Stimulated activated effector memory CD8-positive, alpha-beta T cell treated with anti-CD3 and anti-CD28 coated beads, Interleukin-12 subunit alpha, Interleukin-12 subunit beta, amount 100 ng/mL, for 72 hours (primary cell): ENCODE measurements around the gene ZNF785.

Experiments used
- ATAC-seq: fragments of 150-1000 bp; cut with Tn5 transposase; 2 replicates; pipeline ENCODE4 v1.10.0; 2021
- DNase-seq, 2 donors: peaks; one replicate each; pipeline ENCODE4 v3.0.0; 2021 to 2022; ENCODE audit warnings: low spot score in 2 of 2
- H3K27ac Mint-ChIP-seq: one replicate; pipeline ENCODE4 v1.8.0; 2022; ENCODE audit warnings: mild to moderate bottlenecking, mixed read lengths
- H3K36me3 Mint-ChIP-seq: one replicate; pipeline ENCODE4 v1.8.0; 2022; ENCODE audit warnings: mild to moderate bottlenecking, mixed read lengths
- H3K4me1 Mint-ChIP-seq: one replicate; pipeline ENCODE4 v1.8.0; 2022; ENCODE audit warnings: mixed read lengths
- H3K4me3 Mint-ChIP-seq: one replicate; pipeline ENCODE4 v1.8.0; 2022; ENCODE audit warnings: mild to moderate bottlenecking, mixed read lengths
- H3K9me3 Mint-ChIP-seq: one replicate; pipeline ENCODE4 v1.8.0; 2022; ENCODE audit warnings: mixed read lengths

ZNF785 gene

GRCh38 chr16:30559690-30560089 lies 25.8 kb downstream of the ZNF785 start:
- ATAC-seq (no peak), DNase-seq (no peak)
- peak overlapping the region; percentile 94 for H3K27ac Mint-ChIP-seq
- peak overlapping the region; percentile 84 for H3K4me3 Mint-ChIP-seq
- peaks cover 32% of the 10 kb centered on the region for H3K4me1 Mint-ChIP-seq
- peaks cover 41% of the 10 kb centered on the region for H3K36me3 Mint-ChIP-seq
- no peaks in the 10 kb centered on the region for H3K9me3 Mint-ChIP-seq

DNA sequence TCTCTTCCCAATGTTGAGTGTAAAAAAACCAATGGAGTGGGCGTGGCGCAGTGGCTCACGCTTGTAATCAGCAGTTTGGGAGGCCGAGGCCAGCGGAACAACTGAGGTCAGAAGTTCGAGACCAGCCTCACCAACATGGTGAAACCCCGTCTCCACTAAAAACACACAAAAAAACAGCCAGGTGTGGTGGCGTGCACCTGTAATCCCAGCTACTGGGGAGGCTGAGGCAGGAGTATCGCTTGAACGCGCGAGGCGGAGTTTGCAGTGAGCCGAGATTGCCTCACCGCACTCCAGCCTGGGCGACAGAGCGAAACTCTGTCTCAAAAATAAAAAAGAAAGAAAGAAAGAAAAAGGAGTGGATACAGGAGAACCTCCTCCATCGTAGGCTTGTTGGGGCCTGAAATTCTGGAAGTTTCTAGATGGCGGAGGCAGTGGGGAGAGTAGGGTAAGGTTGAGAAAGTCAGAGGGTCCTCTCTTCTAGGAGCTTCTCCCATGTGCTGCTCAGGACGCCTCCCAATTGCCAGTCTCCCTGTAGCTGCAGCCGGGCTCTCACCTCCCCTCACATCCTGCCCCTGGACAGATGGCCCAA lies 26.6 kb downstream of the ZNF785 start:
- Mint-ChIP-seq H3K36me3 (peaks cover 49% of the 10 kb centered on the region), H3K4me3 (peak overlapping the region; percentile 84), H3K4me1 (peaks cover 39% of the 10 kb centered on the region), H3K9me3 (no peaks in the 10 kb centered on the region), H3K27ac (peak overlapping the region; percentile 94)
- ATAC-seq = no peak
- no peak for DNase-seq

DNA sequence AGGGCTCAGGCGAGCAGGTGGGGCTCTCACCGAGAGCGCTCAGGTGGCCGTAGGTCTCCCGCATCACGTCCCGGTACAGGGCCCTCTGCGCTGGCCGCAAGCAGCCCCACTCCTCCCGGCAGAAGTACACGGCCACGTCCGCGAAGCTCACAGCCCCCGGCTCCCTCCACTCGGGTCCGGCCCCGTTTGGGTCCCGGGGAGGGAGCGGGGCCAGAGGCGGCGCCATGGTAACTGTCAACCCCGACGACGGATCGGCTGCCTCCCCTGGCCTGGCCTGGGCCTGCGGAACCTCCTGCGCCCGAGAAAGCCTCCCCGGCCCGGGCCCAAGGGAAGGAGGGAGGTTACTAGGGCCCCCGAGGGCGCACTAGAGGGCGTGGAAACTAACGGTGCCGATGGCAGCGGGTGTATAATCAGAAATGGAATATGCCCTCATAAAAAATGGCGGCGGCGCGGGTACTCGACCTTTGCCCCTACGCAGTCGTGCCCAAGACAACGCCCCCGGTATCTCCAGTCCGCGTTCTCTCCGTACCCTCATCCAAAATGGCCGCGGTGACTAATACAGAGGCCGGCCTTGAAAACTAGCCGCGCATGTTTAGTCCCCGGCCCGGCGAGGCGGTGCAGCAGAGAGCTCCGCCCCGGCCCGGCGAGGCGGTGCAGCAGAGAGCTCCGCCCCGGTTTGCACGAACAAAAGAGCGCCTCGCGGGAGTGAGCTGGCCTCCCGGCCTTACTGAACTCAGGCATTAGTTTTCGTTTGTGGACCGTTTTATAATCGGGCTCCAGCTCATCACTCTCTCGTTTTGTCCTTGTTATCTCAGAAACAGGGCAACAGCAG lies 27.3 kb downstream of the ZNF785 start, which contains the start of gene ZNF764:
ZNF764 (minus strand) TSS at position 418 of the 832 bp plus-strand sequence; CDS start at position 226, 192 bp downstream.
- Mint-ChIP-seq H3K4me3 (peak within 1 kb of the TSS; percentile 84), H3K4me1 (peaks cover 46% of the 10 kb centered on the region)
- peak; percentile 96 for ATAC-seq

GRCh38 chr16:30557707-30557956 lies 27.9 kb downstream of the ZNF785 start:
- DNase-seq = no peak
- peaks cover 61% of the 10 kb centered on the region for H3K36me3 Mint-ChIP-seq
- peak overlapping the region; percentile 84 for H3K4me3 Mint-ChIP-seq
- no peaks in the 10 kb centered on the region for H3K9me3 Mint-ChIP-seq
- no peak for ATAC-seq
- peaks cover 51% of the 10 kb centered on the region for H3K4me1 Mint-ChIP-seq
- H3K27ac Mint-ChIP-seq = peak overlapping the region; percentile 94

More for the DNA sequence above, 27.3 kb downstream of the ZNF785 start, which contains the start of gene ZNF764:
- Mint-ChIP-seq H3K27ac (peak within 1 kb of the TSS; percentile 94), H3K36me3 (peaks cover 56% of the 10 kb centered on the region), H3K9me3 (no peaks in the 10 kb centered on the region)
- peak; percentile 91 to 97 for DNase-seq

GRCh38 chr16:30556125-30556473 lies 29.4 kb downstream of the ZNF785 start:
- H3K36me3 Mint-ChIP-seq = peaks cover 70% of the 10 kb centered on the region
- ATAC-seq (no peak), DNase-seq (no peak)
- peak overlapping the region; percentile 84 for H3K4me3 Mint-ChIP-seq
- peak overlapping the region; percentile 73 for H3K27ac Mint-ChIP-seq
- H3K9me3 Mint-ChIP-seq = no peaks in the 10 kb centered on the region
- H3K4me1 Mint-ChIP-seq = peaks cover 59% of the 10 kb centered on the region

- peaks cover 69% of the 10 kb centered on the region for H3K36me3 Mint-ChIP-seq
- H3K4me1 Mint-ChIP-seq = peaks cover 57% of the 10 kb centered on the region
- no peaks in the 10 kb centered on the region for H3K9me3 Mint-ChIP-seq
- DNase-seq = no peak
- no peak for ATAC-seq
- H3K27ac Mint-ChIP-seq = peak overlapping the region; percentile 73
- peak overlapping the region; percentile 84 for H3K4me3 Mint-ChIP-seq
Observed at GRCh38 chr16:30555315-30556124, 30.0 kb downstream of the ZNF785 start.

- no peak for ATAC-seq
- DNase-seq = no peak
- H3K4me1 Mint-ChIP-seq = peaks cover 57% of the 10 kb centered on the region
- H3K36me3 Mint-ChIP-seq = peaks cover 69% of the 10 kb centered on the region
- H3K27ac Mint-ChIP-seq = peak overlapping the region; percentile 97
- H3K4me3 Mint-ChIP-seq = no peak overlapping the region
- H3K9me3 Mint-ChIP-seq = no peaks in the 10 kb centered on the region
Observed at GRCh38 chr16:30554557-30555314, 30.8 kb downstream of the ZNF785 start.

GRCh38 chr16:30553393-30553899 lies 32.1 kb downstream of the ZNF785 start:
- ATAC-seq (no peak), DNase-seq (no peak)
- peaks cover 64% of the 10 kb centered on the region for H3K36me3 Mint-ChIP-seq
- H3K4me1 Mint-ChIP-seq = peaks cover 57% of the 10 kb centered on the region
- H3K4me3 Mint-ChIP-seq = no peak overlapping the region
- H3K9me3 Mint-ChIP-seq = no peaks in the 10 kb centered on the region
- peak overlapping the region; percentile 97 for H3K27ac Mint-ChIP-seq

- DNase-seq = no peak
- Mint-ChIP-seq H3K36me3 (peaks cover 59% of the 10 kb centered on the region), H3K4me1 (peaks cover 61% of the 10 kb centered on the region), H3K4me3 (peak overlapping the region; percentile 68), H3K9me3 (no peaks in the 10 kb centered on the region), H3K27ac (peak overlapping the region; percentile 97)
- ATAC-seq = no peak
Observed at GRCh38 chr16:30552956-30553355, 32.5 kb downstream of the ZNF785 start.

- peak in 1 of 2 donors; percentile 68 for DNase-seq
- Mint-ChIP-seq H3K4me1 (peaks cover 65% of the 10 kb centered on the region), H3K9me3 (no peaks in the 10 kb centered on the region), H3K36me3 (peaks cover 57% of the 10 kb centered on the region), H3K4me3 (peak overlapping the region; percentile 68), H3K27ac (peak overlapping the region; percentile 97)
- ATAC-seq = peak; percentile 86
Observed at GRCh38 chr16:30551781-30552180, 33.7 kb downstream of the ZNF785 start.

DNA sequence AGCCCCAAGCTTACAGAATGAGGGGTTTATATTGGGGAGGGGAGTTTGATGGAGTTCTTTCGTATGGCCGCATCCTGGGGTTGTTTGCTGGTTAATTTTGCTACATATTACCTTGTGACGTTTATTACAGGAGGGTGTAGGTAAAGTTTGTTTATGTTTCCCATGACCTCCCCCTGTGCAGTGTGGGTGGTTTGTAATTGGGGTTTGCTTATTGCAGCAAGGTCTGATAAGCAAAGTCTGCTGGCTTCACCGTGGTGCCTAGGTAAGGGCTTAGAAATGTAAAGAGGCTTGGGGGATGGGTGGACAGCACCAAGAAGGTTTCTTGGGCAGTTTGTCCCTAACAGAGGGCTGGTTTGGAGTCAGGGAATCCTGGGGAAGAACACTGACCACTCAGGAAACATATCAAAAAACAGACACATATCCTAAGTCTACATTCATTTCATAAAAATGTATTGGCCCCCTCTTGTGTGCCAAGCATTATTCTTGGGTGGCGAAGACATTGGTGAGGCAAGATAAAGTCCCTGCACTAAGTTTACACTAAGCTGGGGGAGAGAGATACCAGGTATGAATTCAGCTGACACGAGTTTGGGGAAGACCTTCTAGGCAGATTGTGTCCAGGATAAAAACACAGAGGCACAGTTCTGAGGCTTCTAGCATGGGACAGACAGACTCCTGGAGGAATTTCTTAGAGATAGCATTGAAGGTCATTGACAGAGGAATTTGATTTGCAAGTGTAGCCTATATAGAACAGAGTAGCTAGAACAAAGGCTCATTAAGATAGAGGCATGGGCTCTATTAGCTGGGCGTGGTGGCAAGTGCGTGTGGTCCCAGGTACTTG lies 36.9 kb downstream of the ZNF785 start:
- peak overlapping the region; percentile 60 for H3K27ac Mint-ChIP-seq
- DNase-seq (no peak), ATAC-seq (no peak)
- H3K9me3 Mint-ChIP-seq = no peaks in the 10 kb centered on the region
- no peak overlapping the region for H3K4me3 Mint-ChIP-seq
- peaks cover 26% of the 10 kb centered on the region for H3K36me3 Mint-ChIP-seq
- peaks cover 58% of the 10 kb centered on the region for H3K4me1 Mint-ChIP-seq

DNA sequence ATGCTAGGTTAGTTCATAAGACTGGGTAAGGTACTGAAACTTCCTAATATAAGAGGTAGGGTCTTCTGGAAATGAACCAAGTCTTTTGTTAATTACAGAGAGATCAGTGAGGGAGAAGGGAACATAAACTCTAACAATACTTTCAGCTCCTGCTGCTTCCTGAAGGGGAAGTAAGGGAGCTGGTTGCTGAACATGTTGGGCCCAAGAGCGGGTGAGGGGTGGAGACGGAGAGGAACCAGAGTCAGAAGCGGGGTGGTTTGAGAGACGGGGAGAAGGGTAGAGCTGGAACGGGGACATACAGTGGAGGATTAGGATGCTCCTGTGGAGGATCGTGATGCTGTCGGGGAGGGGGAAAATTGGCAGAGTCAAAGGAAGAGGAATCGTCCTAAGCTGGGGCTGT lies 39.4 kb downstream of the ZNF785 start:
- H3K36me3 Mint-ChIP-seq = peaks cover 1% of the 10 kb centered on the region
- ATAC-seq = no peak
- DNase-seq = no peak
- peaks cover 33% of the 10 kb centered on the region for H3K4me1 Mint-ChIP-seq
- no peaks in the 10 kb centered on the region for H3K9me3 Mint-ChIP-seq
- peak overlapping the region; percentile 53 for H3K27ac Mint-ChIP-seq
- H3K4me3 Mint-ChIP-seq = no peak overlapping the region

GRCh38 chr16:30543067-30543466 lies 42.4 kb downstream of the ZNF785 start:
- no peak overlapping the region for H3K4me3 Mint-ChIP-seq
- no peaks in the 10 kb centered on the region for H3K9me3 Mint-ChIP-seq
- DNase-seq (no peak), ATAC-seq (no peak)
- peaks cover 4% of the 10 kb centered on the region for H3K36me3 Mint-ChIP-seq
- no peak overlapping the region for H3K27ac Mint-ChIP-seq
- H3K4me1 Mint-ChIP-seq = peaks cover 25% of the 10 kb centered on the region
